Measurements from ENCODE around the gene ADIPOQ.
"Not testable (repeated sequence)": the region's sequence is repeated elsewhere in the genome, so short reads cannot be mapped to it uniquely, and the experiment has no call there.

Gene ADIPOQ

GRCh38 chr3:186890911-186891310, 48.4 kb downstream of the ADIPOQ start:
- no peak for TF ChIP-seq CTCF (IDR thresholded peaks at IDR 0.05; ENCODE audit: control extremely low read depth, extremely low read depth, low read depth, missing control alignments)
- POLR2A ChIA-PET = no interaction called here
- no peak for DNase-seq (ENCODE audit: extremely low spot score)
- CTCF ChIA-PET = no interaction called here

GRCh38 chr3:186893071-186893470, 50.6 kb downstream of the ADIPOQ start:
- DNase-seq (ENCODE audit: extremely low spot score); CTCF ChIA-PET; POLR2A ChIA-PET: not testable (repeated sequence)

- no peak for TF ChIP-seq CTCF (IDR thresholded peaks at IDR 0.05; ENCODE audit: control extremely low read depth, extremely low read depth, low read depth, missing control alignments)
- CTCF ChIA-PET = no interaction called here
- no peak for DNase-seq (ENCODE audit: extremely low spot score)
- POLR2A ChIA-PET = no interaction called here
Observed at GRCh38 chr3:186895406-186895805, 52.9 kb downstream of the ADIPOQ start.

GRCh38 chr3:186896006-186896405, 53.5 kb downstream of the ADIPOQ start:
- ChIA-PET CTCF (no interaction called here), POLR2A (no interaction called here)

GRCh38 chr3:186896875-186897274, 54.4 kb downstream of the ADIPOQ start:
- no peak for DNase-seq (ENCODE audit: extremely low spot score)
- CTCF ChIA-PET = no interaction called here

More at GRCh38 chr3:186896006-186896405, 53.5 kb downstream of the ADIPOQ start:
- no peak for DNase-seq (ENCODE audit: extremely low spot score)
- no peak for TF ChIP-seq CTCF (IDR thresholded peaks at IDR 0.05; ENCODE audit: control extremely low read depth, extremely low read depth, low read depth, missing control alignments)

GRCh38 chr3:186901135-186901734, 58.7 kb downstream of the ADIPOQ start:
- POLR2A ChIA-PET = no interaction called here
- no peak for DNase-seq (ENCODE audit: extremely low spot score)
- TF ChIP-seq CTCF (IDR thresholded peaks at IDR 0.05; ENCODE audit: control extremely low read depth, extremely low read depth, low read depth, missing control alignments) = no peak
- CTCF ChIA-PET = no interaction called here

More at GRCh38 chr3:186896875-186897274, 54.4 kb downstream of the ADIPOQ start:
- TF ChIP-seq CTCF (IDR thresholded peaks at IDR 0.05; ENCODE audit: control extremely low read depth, extremely low read depth, low read depth, missing control alignments) = no peak
- POLR2A ChIA-PET = no interaction called here

GRCh38 chr3:186902154-186902553, 59.6 kb downstream of the ADIPOQ start:
- no peak for DNase-seq (ENCODE audit: extremely low spot score)
- ChIA-PET POLR2A (no interaction called here), CTCF (no interaction called here)
- no peak for TF ChIP-seq CTCF (IDR thresholded peaks at IDR 0.05; ENCODE audit: control extremely low read depth, extremely low read depth, low read depth, missing control alignments)
